ENCODE results near the gene MORN1. TPM values are rescaled to one million over a fixed set of nuclear protein-coding genes. Genes with fewer than 3 reads are reported as not detected.

Gene MORN1
- total RNA-seq, 4 donors from 2014 or later: 5.7 to 13.4 (median 8.5) TPM

DNA sequence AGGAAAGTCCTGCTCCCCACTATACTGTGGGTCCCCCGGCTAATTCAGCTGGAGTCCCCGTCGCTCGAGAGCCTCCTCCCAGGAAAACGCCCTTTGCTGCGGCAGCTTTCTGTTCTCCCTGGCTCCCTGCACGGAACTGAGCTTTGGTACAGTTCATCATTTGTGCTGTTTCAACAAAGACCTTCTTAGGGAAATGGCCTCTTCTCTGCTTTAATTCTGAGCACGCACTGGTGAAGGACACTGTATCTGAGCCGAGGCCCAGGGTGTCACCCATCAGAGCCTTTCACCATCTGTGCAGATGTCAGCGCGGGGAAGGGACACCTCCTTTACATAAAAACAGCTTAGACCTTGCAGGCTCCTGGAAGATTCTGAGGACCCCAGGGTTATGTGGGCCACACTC lies 34.5 kb upstream of the MORN1 start:
- Histone ChIP-seq H3K27me3 (peaks cover 35% of the 10 kb centered on the region), H3K9me3 (no peaks in the 10 kb centered on the region), H3K36me3 (no peaks in the 10 kb centered on the region), H3K4me1 (peaks cover 33% of the 10 kb centered on the region), H3K27ac (no peak overlapping the region), H3K4me3 (no peak overlapping the region)
- WGBS: 69% methylated on average over 11 of the region's 11 CpGs
- TF ChIP-seq, protein P1, sequence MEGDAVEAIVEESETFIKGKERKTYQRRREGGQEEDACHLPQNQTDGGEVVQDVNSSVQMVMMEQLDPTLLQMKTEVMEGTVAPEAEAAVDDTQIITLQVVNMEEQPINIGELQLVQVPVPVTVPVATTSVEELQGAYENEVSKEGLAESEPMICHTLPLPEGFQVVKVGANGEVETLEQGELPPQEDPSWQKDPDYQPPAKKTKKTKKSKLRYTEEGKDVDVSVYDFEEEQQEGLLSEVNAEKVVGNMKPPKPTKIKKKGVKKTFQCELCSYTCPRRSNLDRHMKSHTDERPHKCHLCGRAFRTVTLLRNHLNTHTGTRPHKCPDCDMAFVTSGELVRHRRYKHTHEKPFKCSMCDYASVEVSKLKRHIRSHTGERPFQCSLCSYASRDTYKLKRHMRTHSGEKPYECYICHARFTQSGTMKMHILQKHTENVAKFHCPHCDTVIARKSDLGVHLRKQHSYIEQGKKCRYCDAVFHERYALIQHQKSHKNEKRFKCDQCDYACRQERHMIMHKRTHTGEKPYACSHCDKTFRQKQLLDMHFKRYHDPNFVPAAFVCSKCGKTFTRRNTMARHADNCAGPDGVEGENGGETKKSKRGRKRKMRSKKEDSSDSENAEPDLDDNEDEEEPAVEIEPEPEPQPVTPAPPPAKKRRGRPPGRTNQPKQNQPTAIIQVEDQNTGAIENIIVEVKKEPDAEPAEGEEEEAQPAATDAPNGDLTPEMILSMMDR (IDR thresholded peaks at IDR 0.05): no peak
- TF ChIP-seq POLR2A (IDR thresholded peaks at IDR 0.05): no peak
- no peak for TF ChIP-seq EP300 (IDR thresholded peaks at IDR 0.05)
- TF ChIP-seq POLR2AphosphoS5 (IDR thresholded peaks at IDR 0.05): no peak
- no peak for DNase-seq (ENCODE audit: low spot score in 2 of 2)

DNA sequence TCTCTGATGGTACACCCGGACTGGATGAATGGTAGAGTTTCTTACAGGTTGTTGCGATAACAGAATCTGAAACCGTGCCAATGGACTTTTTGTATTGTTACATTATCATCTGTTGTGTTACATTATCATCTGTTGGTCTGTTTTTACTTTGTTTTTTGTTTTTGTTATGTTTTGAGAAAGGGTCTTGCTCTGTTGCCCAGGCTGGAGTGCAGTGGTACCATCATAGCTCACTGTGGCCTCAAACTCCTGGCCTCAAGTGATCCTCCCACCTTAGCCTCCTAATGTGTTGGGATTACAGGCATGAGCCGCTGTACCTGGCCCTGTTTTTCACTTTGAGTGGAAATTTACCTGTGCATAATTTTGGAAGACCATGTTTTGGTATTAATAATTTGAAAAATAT lies 31.2 kb upstream of the MORN1 start:
- Histone ChIP-seq H3K27me3 (peaks cover 43% of the 10 kb centered on the region), H3K9me3 (no peaks in the 10 kb centered on the region), H3K4me1 (peaks cover 9% of the 10 kb centered on the region), H3K27ac (no peak overlapping the region), H3K4me3 (no peak overlapping the region), H3K36me3 (no peaks in the 10 kb centered on the region)
- TF ChIP-seq POLR2AphosphoS5 (IDR thresholded peaks at IDR 0.05) (no peak), EP300 (IDR thresholded peaks at IDR 0.05) (no peak), POLR2A (IDR thresholded peaks at IDR 0.05) (no peak)
- TF ChIP-seq, protein P1 (IDR thresholded peaks at IDR 0.05): no peak
- DNase-seq (ENCODE audit: low spot score in 2 of 2): no peak
- 95% methylated on average over 4 of the region's 4 CpGs for WGBS

DNA sequence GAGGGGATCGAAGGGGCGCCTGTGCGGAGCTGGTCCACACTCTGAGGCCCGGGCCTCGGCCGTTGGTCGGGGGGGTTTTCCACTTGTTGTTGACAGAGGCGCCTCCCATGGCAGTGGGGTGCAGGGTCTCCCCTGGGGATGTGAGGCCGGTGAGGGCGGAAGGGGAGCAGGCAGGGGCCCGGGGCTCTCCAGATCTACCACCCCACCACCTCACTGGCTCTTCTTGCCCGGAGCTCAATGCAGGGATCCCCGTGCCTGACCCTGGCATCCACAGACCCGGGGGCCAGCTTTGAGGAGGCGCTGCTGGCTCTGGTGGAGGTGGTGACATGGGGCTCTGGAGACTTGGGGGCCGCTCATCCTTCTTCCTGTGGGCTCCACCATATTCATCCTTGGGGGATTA lies 28.1 kb upstream of the MORN1 start:
- no peaks in the 10 kb centered on the region for H3K36me3 ChIP-seq
- DNase-seq (ENCODE audit: low spot score in 2 of 2): no peak
- peaks cover 47% of the 10 kb centered on the region for H3K27me3 ChIP-seq
- H3K4me1 ChIP-seq: peaks cover 30% of the 10 kb centered on the region
- H3K4me3 ChIP-seq: no peak overlapping the region
- H3K9me3 ChIP-seq: no peaks in the 10 kb centered on the region
- WGBS: 81% methylated on average over 15 of the region's 16 CpGs
- TF ChIP-seq POLR2AphosphoS5 (IDR thresholded peaks at IDR 0.05) (no peak), POLR2A (IDR thresholded peaks at IDR 0.05) (no peak), EP300 (IDR thresholded peaks at IDR 0.05) (no peak)
- no peak overlapping the region for H3K27ac ChIP-seq

DNA sequence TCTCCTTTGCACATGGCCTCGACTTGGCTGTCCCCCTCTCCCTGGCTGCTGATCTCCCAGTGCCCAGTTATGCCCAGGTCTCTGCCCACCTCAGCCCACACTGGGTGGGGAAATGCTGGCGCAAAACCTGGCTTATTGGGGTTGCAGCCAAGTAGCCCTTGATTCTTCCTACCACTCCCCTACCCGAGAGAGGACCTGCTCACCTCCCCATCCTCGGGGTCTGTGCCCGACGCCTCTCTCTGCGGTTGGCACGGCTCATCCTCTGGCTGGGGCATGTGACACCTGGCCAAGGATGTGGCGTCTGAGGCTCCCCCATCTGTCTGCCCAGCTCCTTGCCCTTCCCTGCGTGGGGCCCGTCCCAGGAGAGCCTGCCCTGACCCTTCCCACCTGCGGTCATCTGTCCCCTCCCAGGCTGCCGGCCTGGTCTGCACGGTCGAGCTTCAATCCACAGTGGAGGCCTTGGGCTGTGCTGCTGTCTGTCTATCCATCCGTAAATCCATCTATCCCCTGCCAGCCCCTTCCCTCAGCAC lies 27.5 kb upstream of the MORN1 start:
- no peak for DNase-seq (ENCODE audit: low spot score in 2 of 2)
- peaks cover 36% of the 10 kb centered on the region for H3K4me1 ChIP-seq
- no peak overlapping the region for H3K27ac ChIP-seq
- WGBS: 73% methylated on average over 14 of the region's 16 CpGs
- H3K9me3 ChIP-seq: no peaks in the 10 kb centered on the region
- no peak overlapping the region for H3K4me3 ChIP-seq
- H3K36me3 ChIP-seq: no peaks in the 10 kb centered on the region
- TF ChIP-seq, protein P1 (IDR thresholded peaks at IDR 0.05): no peak
- TF ChIP-seq POLR2A (IDR thresholded peaks at IDR 0.05) (no peak), POLR2AphosphoS5 (IDR thresholded peaks at IDR 0.05) (no peak), EP300 (IDR thresholded peaks at IDR 0.05) (no peak)
- H3K27me3 ChIP-seq: peaks cover 47% of the 10 kb centered on the region

DNA sequence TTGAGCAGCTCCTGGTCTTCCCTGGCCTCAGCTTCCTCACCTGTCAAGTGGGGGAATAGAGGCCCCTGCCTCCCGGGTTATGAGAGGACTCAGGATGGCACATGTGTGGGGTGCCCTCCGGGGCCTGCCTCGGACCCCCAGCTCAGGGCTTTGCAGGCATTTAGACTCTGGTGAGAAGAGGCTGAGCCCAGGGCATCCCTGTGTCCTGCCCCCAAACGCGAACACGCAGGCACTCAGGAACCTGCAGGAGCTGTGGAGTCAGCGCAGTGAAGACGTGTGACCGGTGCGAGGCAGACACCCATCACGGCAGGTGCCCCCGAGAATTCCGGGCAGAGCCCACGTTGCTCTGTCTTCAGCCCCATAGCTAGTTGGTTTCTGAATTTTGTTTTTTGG lies 26.5 kb upstream of the MORN1 start:
- WGBS: 100% methylated on average over 1 of the region's 14 CpGs
- H3K4me3 ChIP-seq: no peak overlapping the region
- no peak overlapping the region for H3K27ac ChIP-seq
- H3K9me3 ChIP-seq: no peaks in the 10 kb centered on the region
- no peak for DNase-seq (ENCODE audit: low spot score in 2 of 2)
- H3K36me3 ChIP-seq: no peaks in the 10 kb centered on the region
- TF ChIP-seq POLR2AphosphoS5 (IDR thresholded peaks at IDR 0.05) (no peak), POLR2A (IDR thresholded peaks at IDR 0.05) (no peak), EP300 (IDR thresholded peaks at IDR 0.05) (no peak)
- TF ChIP-seq, protein P1 (IDR thresholded peaks at IDR 0.05): no peak
- peaks cover 47% of the 10 kb centered on the region for H3K27me3 ChIP-seq
- peaks cover 45% of the 10 kb centered on the region for H3K4me1 ChIP-seq
